Measurements from ENCODE around the gene DDIT3. TPM values are rescaled to one million over a fixed set of nuclear protein-coding genes. Genes with fewer than 3 reads are reported as not detected.

The DDIT3 gene
- total and polyA plus RNA-seq, 4 donors = 31.0 to 74.7 (median 51.4) TPM

DNA sequence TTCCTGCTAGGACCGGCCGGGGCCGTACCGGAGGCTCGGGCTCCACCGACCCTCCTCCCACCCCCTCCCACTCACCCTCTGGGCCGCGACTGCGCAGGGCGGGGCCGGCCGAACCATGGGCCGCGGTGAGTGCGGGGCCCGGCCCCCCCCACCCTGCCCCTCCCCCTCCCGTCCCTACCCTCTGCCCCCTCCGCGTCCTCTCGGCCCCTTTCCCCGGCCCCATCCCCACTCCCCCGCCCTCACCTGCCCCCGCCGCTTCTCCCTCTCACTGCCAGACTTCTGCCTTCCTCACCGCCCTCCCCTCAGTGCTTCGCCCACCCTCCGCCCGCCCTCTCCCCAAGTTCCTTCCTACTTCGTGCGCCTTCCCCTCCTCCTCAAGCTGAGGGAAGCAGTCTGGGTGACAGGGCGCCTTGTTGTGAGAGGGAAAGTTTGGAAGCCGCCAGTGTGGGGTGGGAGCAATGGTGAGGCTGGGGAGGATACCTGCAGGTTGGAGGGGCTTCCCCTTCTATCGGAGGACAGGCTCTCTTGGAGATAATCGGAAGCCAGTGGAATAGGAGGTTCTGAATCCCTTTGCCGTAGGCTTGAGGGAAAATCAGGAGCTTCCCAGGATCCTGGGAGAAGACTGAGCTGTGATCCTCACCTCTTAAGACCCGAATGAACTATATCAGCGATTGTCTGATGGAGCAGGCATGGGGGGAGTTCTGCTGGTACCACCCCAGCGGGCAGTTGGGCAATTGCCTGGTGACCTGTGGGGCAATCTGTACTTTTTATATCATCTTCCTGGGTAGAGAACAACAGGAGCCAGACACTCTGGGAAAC is 2.8 kb upstream of the DDIT3 start:
- Histone ChIP-seq H3K27ac (ENCODE audit: low read depth in 1 of 2, low read length in 1 of 2) (peak overlapping the region; percentile 97 to 98), H3K4me3 (peak overlapping the region; percentile 59), H3K9ac (ENCODE audit: insufficient read depth in 1 of 2, low read length in 2 of 2) (peak overlapping the region; percentile 60 to 89), H3K9me3 (ENCODE audit: control insufficient read depth in 4 of 4, insufficient read depth in 3 of 4, low read length in 3 of 4) (no peaks in the 10 kb centered on the region), H3K36me3 (ENCODE audit: control insufficient read depth in 4 of 4, insufficient read depth in 4 of 4, low read length in 4 of 4) (peaks cover 10 to 39% (median 14%) of the 10 kb centered on the region in 4 donors), H3K27me3 (ENCODE audit: control insufficient read depth in 3 of 3, insufficient read depth in 3 of 3, low read length in 2 of 3) (no peaks in the 10 kb centered on the region), H3K4me1 (ENCODE audit: control insufficient read depth in 5 of 5, insufficient read depth in 5 of 5, low read length in 5 of 5) (peaks cover 2 to 47% (median 31%) of the 10 kb centered on the region in 5 donors)
- DNase-seq (peak; percentile 84 to 91 (median 88)), ATAC-seq (ENCODE audit: insufficient read depth, low FRiP score) (no peak)
- 0 to 2% methylated on average over 15 to 37 of the region's 38 CpGs for WGBS, 2 donors
- TF ChIP-seq, protein P1, sequence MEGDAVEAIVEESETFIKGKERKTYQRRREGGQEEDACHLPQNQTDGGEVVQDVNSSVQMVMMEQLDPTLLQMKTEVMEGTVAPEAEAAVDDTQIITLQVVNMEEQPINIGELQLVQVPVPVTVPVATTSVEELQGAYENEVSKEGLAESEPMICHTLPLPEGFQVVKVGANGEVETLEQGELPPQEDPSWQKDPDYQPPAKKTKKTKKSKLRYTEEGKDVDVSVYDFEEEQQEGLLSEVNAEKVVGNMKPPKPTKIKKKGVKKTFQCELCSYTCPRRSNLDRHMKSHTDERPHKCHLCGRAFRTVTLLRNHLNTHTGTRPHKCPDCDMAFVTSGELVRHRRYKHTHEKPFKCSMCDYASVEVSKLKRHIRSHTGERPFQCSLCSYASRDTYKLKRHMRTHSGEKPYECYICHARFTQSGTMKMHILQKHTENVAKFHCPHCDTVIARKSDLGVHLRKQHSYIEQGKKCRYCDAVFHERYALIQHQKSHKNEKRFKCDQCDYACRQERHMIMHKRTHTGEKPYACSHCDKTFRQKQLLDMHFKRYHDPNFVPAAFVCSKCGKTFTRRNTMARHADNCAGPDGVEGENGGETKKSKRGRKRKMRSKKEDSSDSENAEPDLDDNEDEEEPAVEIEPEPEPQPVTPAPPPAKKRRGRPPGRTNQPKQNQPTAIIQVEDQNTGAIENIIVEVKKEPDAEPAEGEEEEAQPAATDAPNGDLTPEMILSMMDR (IDR thresholded peaks at IDR 0.05; ENCODE audit: control extremely low read depth, extremely low read depth) = no peak

DNA sequence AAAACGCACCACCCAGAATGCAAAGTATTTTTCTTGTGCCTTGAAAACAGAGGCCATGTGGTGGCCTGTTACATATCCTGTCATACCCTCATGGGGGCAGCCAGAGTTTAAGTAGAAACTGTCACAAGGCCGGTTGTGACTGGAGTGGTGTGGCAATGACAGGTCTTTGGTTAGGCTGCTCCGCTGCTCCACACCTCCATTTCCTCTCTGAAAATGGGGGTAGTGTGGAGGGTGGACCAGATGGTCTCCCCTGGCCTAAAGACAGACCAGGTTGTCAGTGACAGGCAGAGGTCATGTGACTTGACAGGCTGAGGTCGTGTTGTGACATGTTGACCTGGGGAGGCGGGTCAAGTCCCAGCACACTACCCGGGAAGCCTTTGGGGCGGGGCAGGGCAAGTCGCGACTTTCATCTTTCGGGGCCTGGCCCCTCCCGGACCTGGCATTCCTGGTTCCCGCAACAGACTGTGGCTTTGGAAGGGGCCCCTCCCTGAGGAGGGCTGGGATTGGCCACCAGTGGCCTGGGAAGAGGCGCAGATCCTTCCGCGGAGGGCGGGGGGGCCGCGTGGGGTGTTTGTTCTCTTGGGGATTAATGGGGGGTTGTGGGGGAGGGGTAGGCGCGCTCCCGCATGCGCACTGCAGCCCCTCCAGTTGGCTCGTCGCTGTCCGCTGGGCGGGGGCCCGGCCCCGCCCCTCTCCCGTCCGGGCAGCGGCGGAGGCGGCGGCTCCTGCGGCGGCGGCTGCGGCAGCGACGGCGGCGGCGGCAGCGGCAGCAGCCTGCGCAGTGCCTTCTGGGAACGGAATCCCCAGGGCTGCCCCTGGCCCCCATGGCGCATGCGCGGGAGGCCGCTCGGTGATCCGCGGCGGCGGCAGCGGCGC is 1.9 kb upstream of the DDIT3 start, which contains the start of gene MBD6:
TSS of gene MBD6 (plus strand) at position 814 of the 876 bp plus-strand sequence. CDS start 1,480 bp downstream, outside the sequence.
- no peaks in the 10 kb centered on the region for H3K27me3 ChIP-seq (ENCODE audit: control insufficient read depth in 3 of 3, insufficient read depth in 3 of 3, low read length in 2 of 3)
- ATAC-seq (ENCODE audit: insufficient read depth, low FRiP score) (peak; percentile 45), DNase-seq (peak; percentile 94 to 95 (median 95))
- peak within 1 kb of the TSS; percentile 59 for H3K4me3 ChIP-seq
- H3K9me3 ChIP-seq (ENCODE audit: control insufficient read depth in 4 of 4, insufficient read depth in 3 of 4, low read length in 3 of 4) = no peaks in the 10 kb centered on the region
- peaks cover 3 to 36% (median 16%) of the 10 kb centered on the region in 4 donors for H3K36me3 ChIP-seq (ENCODE audit: control insufficient read depth in 4 of 4, insufficient read depth in 4 of 4, low read length in 4 of 4)
- TF ChIP-seq, protein P1 (IDR thresholded peaks at IDR 0.05; ENCODE audit: control extremely low read depth, extremely low read depth) = no peak
- H3K9ac ChIP-seq (ENCODE audit: insufficient read depth in 1 of 2, low read length in 2 of 2) = peak within 1 kb of the TSS; percentile 87 to 91
- H3K4me1 ChIP-seq (ENCODE audit: control insufficient read depth in 5 of 5, insufficient read depth in 5 of 5, low read length in 5 of 5) = peaks cover 4 to 50% (median 34%) of the 10 kb centered on the region in 5 donors
- peak within 1 kb of the TSS; percentile 97 to 98 for H3K27ac ChIP-seq (ENCODE audit: low read depth in 1 of 2, low read length in 1 of 2)
- WGBS, 2 donors = 1% methylated on average over 19 to 57 of the region's 57 CpGs

DNA sequence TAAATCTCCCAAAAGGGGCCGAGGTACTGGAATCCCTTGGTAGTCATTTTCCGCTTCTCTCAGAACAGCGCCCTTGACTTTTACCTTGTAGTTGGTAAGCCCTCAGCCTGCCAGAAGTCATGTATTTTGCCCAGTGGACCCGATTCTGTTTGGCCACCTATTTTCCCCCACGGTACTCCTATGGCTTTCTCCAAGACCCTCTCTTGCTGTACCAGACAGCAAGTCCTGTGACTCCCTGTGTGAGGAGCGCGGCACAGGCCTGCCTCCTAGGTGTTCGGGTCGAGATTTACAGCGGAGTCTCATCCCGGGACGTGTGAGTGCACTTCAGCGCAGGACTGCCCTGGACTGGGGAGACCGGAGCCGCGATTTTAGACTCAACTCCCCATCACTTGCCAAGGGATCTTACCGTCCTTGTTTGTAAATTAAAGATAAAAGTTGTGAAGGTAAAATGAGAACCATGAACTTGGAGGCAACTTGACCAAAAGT is 1.3 kb upstream of the DDIT3 start:
- TF ChIP-seq, protein P1 (IDR thresholded peaks at IDR 0.05; ENCODE audit: control extremely low read depth, extremely low read depth) = no peak
- H3K27ac ChIP-seq (ENCODE audit: low read depth in 1 of 2, low read length in 1 of 2) = peak overlapping the region; percentile 97 to 98
- ATAC-seq (ENCODE audit: insufficient read depth, low FRiP score) (no peak), DNase-seq (peak in 1 of 3 donors; percentile 60)
- no peaks in the 10 kb centered on the region for H3K27me3 ChIP-seq (ENCODE audit: control insufficient read depth in 3 of 3, insufficient read depth in 3 of 3, low read length in 2 of 3)
- no peak overlapping the region for H3K4me3 ChIP-seq
- peaks cover 0 to 37% (median 18%) of the 10 kb centered on the region in 4 donors for H3K36me3 ChIP-seq (ENCODE audit: control insufficient read depth in 4 of 4, insufficient read depth in 4 of 4, low read length in 4 of 4)
- no peaks in the 10 kb centered on the region for H3K9me3 ChIP-seq (ENCODE audit: control insufficient read depth in 4 of 4, insufficient read depth in 3 of 4, low read length in 3 of 4)
- 41 to 49% methylated on average over 17 of the region's 17 CpGs for whole genome bisulfite sequencing, 2 donors
- peak overlapping the region in 1 of 2 donors; percentile 91 for H3K9ac ChIP-seq (ENCODE audit: insufficient read depth in 1 of 2, low read length in 2 of 2)
- H3K4me1 ChIP-seq (ENCODE audit: control insufficient read depth in 5 of 5, insufficient read depth in 5 of 5, low read length in 5 of 5) = peaks cover 4 to 50% (median 34%) of the 10 kb centered on the region in 5 donors

Data from lung (tissue), 12 donors.